Memory B cell (primary cell): ENCODE data around the gene MAP7D1.
"Not testable (repeated sequence)": the region's sequence is repeated elsewhere in the genome, so short reads cannot be mapped to it uniquely, and the experiment has no call there.

Experiments
- ATAC-seq: fragments of 150-1000 bp; cut with Tn5 transposase; 2 replicates; pipeline ENCODE4 v1.10.0; 2021; ENCODE audit warnings: low read depth, mild to moderate bottlenecking, moderate library complexity
- DNase-seq, 2 donors: peaks; one replicate each; pipeline ENCODE4 v3.0.0; 2022; ENCODE audit warnings: low spot score in 2 of 2
- H3K27ac Mint-ChIP-seq: one replicate; pipeline ENCODE4 v1.8.0; 2022; ENCODE audit warnings: mild to moderate bottlenecking, moderate library complexity, mixed read lengths
- H3K27me3 Mint-ChIP-seq: one replicate; pipeline ENCODE4 v1.8.0; 2022; ENCODE audit warnings: mixed read lengths
- H3K36me3 Mint-ChIP-seq: one replicate; pipeline ENCODE4 v1.8.0; 2022; ENCODE audit warnings: mild to moderate bottlenecking, mixed read lengths
- H3K4me1 Mint-ChIP-seq: one replicate; pipeline ENCODE4 v1.8.0; 2022; ENCODE audit warnings: mixed read lengths
- H3K4me3 Mint-ChIP-seq: one replicate; pipeline ENCODE4 v1.8.0; 2022; ENCODE audit warnings: mild to moderate bottlenecking, moderate library complexity, mixed read lengths
- H3K9me3 Mint-ChIP-seq: one replicate; pipeline ENCODE4 v1.8.0; 2022; ENCODE audit warnings: mixed read lengths

MAP7D1 gene

GRCh38 chr1:36203554-36204346 lies 47.8 kb downstream of the MAP7D1 start:
- Mint-ChIP-seq H3K27me3 (peaks cover 10% of the 10 kb centered on the region), H3K36me3 (no peaks in the 10 kb centered on the region), H3K27ac (peak overlapping the region; percentile 65), H3K4me3 (no peak overlapping the region), H3K9me3 (no peaks in the 10 kb centered on the region), H3K4me1 (peaks cover 8% of the 10 kb centered on the region)
- ATAC-seq (no peak), DNase-seq (no peak)

GRCh38 chr1:36204347-36204909 lies 48.5 kb downstream of the MAP7D1 start:
- Mint-ChIP-seq H3K4me1 (peaks cover 8% of the 10 kb centered on the region), H3K27me3 (peaks cover 9% of the 10 kb centered on the region), H3K36me3 (no peaks in the 10 kb centered on the region), H3K27ac (no peak overlapping the region), H3K9me3 (no peaks in the 10 kb centered on the region), H3K4me3 (no peak overlapping the region)
- no peak for ATAC-seq
- DNase-seq: no peak

- H3K4me3 Mint-ChIP-seq: no peak overlapping the region
- H3K27me3 Mint-ChIP-seq: peaks cover 5% of the 10 kb centered on the region
- peaks cover 8% of the 10 kb centered on the region for H3K4me1 Mint-ChIP-seq
- no peak overlapping the region for H3K27ac Mint-ChIP-seq
- DNase-seq (no peak), ATAC-seq (no peak)
- no peaks in the 10 kb centered on the region for H3K36me3 Mint-ChIP-seq
- H3K9me3 Mint-ChIP-seq: no peaks in the 10 kb centered on the region
These were observed 50.4 kb downstream of the MAP7D1 start for GRCh38 chr1:36206323-36206858.

GRCh38 chr1:36207339-36207738 lies 51.4 kb downstream of the MAP7D1 start:
- no peaks in the 10 kb centered on the region for H3K36me3 Mint-ChIP-seq
- DNase-seq: no peak
- H3K27ac Mint-ChIP-seq: peak overlapping the region; percentile 69

GRCh38 chr1:36208978-36209703 lies 53.2 kb downstream of the MAP7D1 start:
- no peak for DNase-seq
- H3K9me3 Mint-ChIP-seq: no peaks in the 10 kb centered on the region
- no peak overlapping the region for H3K27ac Mint-ChIP-seq
- no peak overlapping the region for H3K4me3 Mint-ChIP-seq
- H3K27me3 Mint-ChIP-seq: no peaks in the 10 kb centered on the region
- no peak for ATAC-seq
- no peaks in the 10 kb centered on the region for H3K36me3 Mint-ChIP-seq
- peaks cover 13% of the 10 kb centered on the region for H3K4me1 Mint-ChIP-seq

More at GRCh38 chr1:36207339-36207738, 51.4 kb downstream of the MAP7D1 start:
- Mint-ChIP-seq H3K4me3 (no peak overlapping the region), H3K9me3 (no peaks in the 10 kb centered on the region), H3K27me3 (peaks cover 5% of the 10 kb centered on the region), H3K4me1 (peaks cover 8% of the 10 kb centered on the region)
- peak; percentile 60 for ATAC-seq

GRCh38 chr1:36211307-36211706 lies 55.3 kb downstream of the MAP7D1 start:
- Mint-ChIP-seq H3K4me1 (peaks cover 13% of the 10 kb centered on the region), H3K27me3 (no peaks in the 10 kb centered on the region), H3K4me3 (no peak overlapping the region), H3K9me3 (no peaks in the 10 kb centered on the region), H3K27ac (no peak overlapping the region), H3K36me3 (no peaks in the 10 kb centered on the region)
- no peak for ATAC-seq
- no peak for DNase-seq

- Mint-ChIP-seq H3K4me3 (no peak overlapping the region), H3K27ac (no peak overlapping the region), H3K27me3 (no peaks in the 10 kb centered on the region), H3K4me1 (peaks cover 13% of the 10 kb centered on the region), H3K9me3 (no peaks in the 10 kb centered on the region), H3K36me3 (no peaks in the 10 kb centered on the region)
- ATAC-seq (no peak), DNase-seq (no peak)
These were observed 55.9 kb downstream of the MAP7D1 start for GRCh38 chr1:36211841-36212240.

- DNase-seq: no peak
- H3K9me3 Mint-ChIP-seq: no peaks in the 10 kb centered on the region
- H3K36me3 Mint-ChIP-seq: no peaks in the 10 kb centered on the region
- no peaks in the 10 kb centered on the region for H3K27me3 Mint-ChIP-seq
- no peak for ATAC-seq
- no peak overlapping the region for H3K27ac Mint-ChIP-seq
- peaks cover 9% of the 10 kb centered on the region for H3K4me1 Mint-ChIP-seq
- no peak overlapping the region for H3K4me3 Mint-ChIP-seq
These were observed 56.8 kb downstream of the MAP7D1 start for GRCh38 chr1:36212782-36213181.

GRCh38 chr1:36217670-36218069 lies 61.7 kb downstream of the MAP7D1 start:
- Mint-ChIP-seq H3K4me1 (peaks cover 4% of the 10 kb centered on the region), H3K4me3 (no peak overlapping the region), H3K27ac (no peak overlapping the region), H3K9me3 (no peaks in the 10 kb centered on the region), H3K36me3 (no peaks in the 10 kb centered on the region), H3K27me3 (no peaks in the 10 kb centered on the region)
- ATAC-seq (no peak), DNase-seq (no peak)

GRCh38 chr1:36221901-36222300 lies 65.9 kb downstream of the MAP7D1 start:
- not testable (repeated sequence) for H3K36me3 Mint-ChIP-seq, H3K27me3 Mint-ChIP-seq, H3K9me3 Mint-ChIP-seq, H3K4me3 Mint-ChIP-seq, DNase-seq, H3K27ac Mint-ChIP-seq, ATAC-seq
- H3K4me1 Mint-ChIP-seq: peaks cover 21% of the 10 kb centered on the region

GRCh38 chr1:36222481-36223380 lies 66.8 kb downstream of the MAP7D1 start:
- Mint-ChIP-seq H3K36me3 (peaks cover 8% of the 10 kb centered on the region), H3K9me3 (no peaks in the 10 kb centered on the region), H3K4me3 (peak overlapping the region; percentile 99), H3K27ac (peak overlapping the region; percentile 100), H3K4me1 (peaks cover 22% of the 10 kb centered on the region), H3K27me3 (no peaks in the 10 kb centered on the region)
- ATAC-seq (no peak), DNase-seq (no peak)

- H3K27ac Mint-ChIP-seq: peak overlapping the region; percentile 100
- no peaks in the 10 kb centered on the region for H3K27me3 Mint-ChIP-seq
- DNase-seq: peak in 1 of 2 donors; percentile 58
- H3K9me3 Mint-ChIP-seq: no peaks in the 10 kb centered on the region
- ATAC-seq: peak; percentile 33
- peaks cover 22% of the 10 kb centered on the region for H3K4me1 Mint-ChIP-seq
- peak overlapping the region; percentile 99 for H3K4me3 Mint-ChIP-seq
- peaks cover 8% of the 10 kb centered on the region for H3K36me3 Mint-ChIP-seq
These were observed 67.5 kb downstream of the MAP7D1 start for GRCh38 chr1:36223381-36223995.

GRCh38 chr1:36223996-36224536 lies 68.1 kb downstream of the MAP7D1 start, which contains the start of gene THRAP3:
TSS of gene THRAP3 (plus strand) at chr1:36224443. CDS start at chr1:36282564, 58,121 bp downstream.
- no peaks in the 10 kb centered on the region for H3K9me3 Mint-ChIP-seq
- peak within 1 kb of the TSS; percentile 100 for H3K27ac Mint-ChIP-seq
- peaks cover 22% of the 10 kb centered on the region for H3K4me1 Mint-ChIP-seq
- ATAC-seq: peak; percentile 83
- peak within 1 kb of the TSS; percentile 99 for H3K4me3 Mint-ChIP-seq
- peaks cover 8% of the 10 kb centered on the region for H3K36me3 Mint-ChIP-seq
- H3K27me3 Mint-ChIP-seq: no peaks in the 10 kb centered on the region
- peak; percentile 97 to 99 for DNase-seq
